HepG2 (cell line): ENCODE data around the gene SAMSN1. TPM values are rescaled to one million over a fixed set of nuclear protein-coding genes. Genes with fewer than 3 reads are reported as not detected.

ENCODE experiments used
- ATAC-seq: fragments of 200-7000 bp; cut with Tn5 transposase; 3 replicates; pipeline ENCODE4 v1.9.1; 2020; ENCODE audit warnings: mild to moderate bottlenecking, moderate library complexity
- Bru-seq: library from RNA; stranded (reverse); fragments of 400-500 nt; gene quantifications from one replicate; lab custom pipeline; 2021; lab: Mats Ljungman, UMichigan
- BruChase-seq, 2 experiments: library from RNA; stranded (reverse); fragments of 400-500 nt; gene quantifications; one replicate each; lab custom pipeline; 2021; lab: Mats Ljungman, UMichigan
- BruUV-seq: library from RNA; stranded (reverse); fragments of 400-500 nt; replicated peaks from 2 replicates; lab custom pipeline; 2021; lab: Mats Ljungman, UMichigan
- CTCF ChIA-PET: fragments of 300-600 bp; formaldehyde crosslinking; extraction: SDS; loops from one replicate; lab custom pipeline; 2021; ENCODE audit warnings: low total read pairs, inconsistent platforms, low intra/inter-chr PET ratio; lab: Yijun Ruan, JAX
- POLR2A ChIA-PET: fragments of 350-600 bp; sonication (Branson Sonifier 250); formaldehyde crosslinking; loops from one replicate; lab custom pipeline; 2020; ENCODE audit warnings: antibody characterized with exemption, inconsistent platforms; lab: Yijun Ruan, JAX
- DNase-seq: peaks from one replicate; pipeline ENCODE4 v3.0.0-alpha.2; 2015; ENCODE audit warnings: low spot score
- FAIRE-seq: peaks from 3 replicates; lab custom pipeline; 2011; peaks lifted over from hg19 to GRCh38; lab: Jason Lieb, UNC
- H2AFZ ChIP-seq: one replicate; pipeline ENCODE4 v1.6.1; 2011; ENCODE audit warnings: low read length, inconsistent platforms
- H3K27ac ChIP-seq: fragments of 300-600 bp; 3 replicates; pipeline ENCODE4 v1.8.0; 2011; ENCODE audit warnings: mixed run types, mild to moderate bottlenecking, mixed read lengths, low read length, inconsistent platforms; ENCODE audit not compliant: insufficient read depth; ENCODE audit errors: extremely low read length
- H3K27me3 ChIP-seq, 2 experiments: fragments of 200-600 bp in 1 of 2; 2 replicates in 1 of 2; 3 replicates in 1 of 2; pipeline versions ENCODE4 v1.6.0 to v1.8.0; 2011; ENCODE audit warnings: low read length in 2 of 2, mild to moderate bottlenecking in 2 of 2, moderate library complexity in 2 of 2, inconsistent platforms in 1 of 2; ENCODE audit not compliant: insufficient read depth in 2 of 2, control insufficient read depth in 1 of 2
- H3K36me3 ChIP-seq, 2 experiments: fragments of 200-600 bp in 1 of 2; replicated peaks in 1 of 2; 2 replicates in 1 of 2; 3 replicates in 1 of 2; pipeline versions ENCODE4 v1.5.1 to v1.8.0; 2011; ENCODE audit warnings: low read length in 2 of 2, inconsistent platforms in 1 of 2; ENCODE audit not compliant: insufficient read depth in 2 of 2, control insufficient read depth in 1 of 2
- H3K4me1 ChIP-seq: 2 replicates; pipeline ENCODE4 v1.5.1; 2012; ENCODE audit warnings: low read length, inconsistent platforms; ENCODE audit not compliant: insufficient read depth
- H3K4me2 ChIP-seq: 2 replicates; pipeline ENCODE4 v1.6.0; 2011; ENCODE audit warnings: low read depth, low read length, inconsistent platforms
- H3K4me3 ChIP-seq, 3 experiments: fragments of 200-600 bp in 1 of 3; sonication (generic), shearing (Covaris generic) in 1 of 3; replicated peaks in 1 of 3; 2 replicates each; pipeline ENCODE4 v1.5.1; 2011 to 2016; ENCODE audit warnings: low read length in 3 of 3, inconsistent platforms in 2 of 3, low read depth in 2 of 3, mild to moderate bottlenecking in 2 of 3, control low read depth in 1 of 3, mixed read lengths in 1 of 3; ENCODE audit not compliant: insufficient read depth in 1 of 3
- H3K79me2 ChIP-seq: one replicate; pipeline ENCODE4 v1.6.1; 2011; ENCODE audit warnings: low read length, inconsistent platforms; ENCODE audit not compliant: insufficient read depth
- H3K9ac ChIP-seq: 2 replicates; pipeline ENCODE4 v1.6.0; 2011; ENCODE audit warnings: mild to moderate bottlenecking, low read depth, low read length, inconsistent platforms; ENCODE audit not compliant: insufficient read depth
- H3K9me3 ChIP-seq: 2 replicates; pipeline ENCODE4 v1.5.1; 2012; ENCODE audit warnings: mild to moderate bottlenecking, low read length
- H4K20me1 ChIP-seq: 2 replicates; pipeline ENCODE4 v1.6.0; 2011; ENCODE audit warnings: inconsistent platforms, mild to moderate bottlenecking, low read length, moderate library complexity; ENCODE audit not compliant: insufficient read depth
- SALL1 ChIP-seq: sonication (generic); formaldehyde crosslinking; IDR thresholded peaks from 2 replicates; pipeline ENCODE4 v1.8.0; 2022; ENCODE audit warnings: mild to moderate bottlenecking, missing genetic modification reagents
- SKIL ChIP-seq: sonication (generic); formaldehyde crosslinking; IDR thresholded peaks from 2 replicates; pipeline ENCODE4 v1.8.0; 2022; ENCODE audit warnings: missing genetic modification reagents, mild to moderate bottlenecking, moderate library complexity, borderline replicate concordance
- TAF1 ChIP-seq: sonication (generic); formaldehyde crosslinking; IDR thresholded peaks from 2 replicates; pipeline ENCODE4 v1.4.0; 2020; ENCODE audit warnings: missing genetic modification reagents
- ZSCAN30 ChIP-seq: sonication (generic); formaldehyde crosslinking; IDR thresholded peaks from 2 replicates; pipeline ENCODE4 v1.5.0; 2020; ENCODE audit warnings: mild to moderate bottlenecking, missing genetic modification reagents
- WGBS: methylation state at CpG from one replicate; pipeline ENCODE4 v1.1.6; 2017; ENCODE audit warnings: low lambda C conversion rate; 5-methylcytosine and 5-hydroxymethylcytosine counted together
- in situ Hi-C: cut with HindIII; loops from 2 replicates; pipeline ENCODE4 v1.10.0; 2017; ENCODE audit warnings: low pct_unique_long_range_greater_than_20kb; ENCODE audit not compliant: extremely low pct_ligation_motif_present
- intact Hi-C: fragments of 100-400 bp; cut with micrococcal nuclease; formaldehyde crosslinking; loops from one replicate; pipeline ENCODE4 v1.10.0; 2022; ENCODE audit not compliant: unreplicated experiment
- long read RNA-seq, 2 experiments: library from RNA in 1 of 2; library from polyadenylated mRNA in 1 of 2; stranded (forward) in 1 of 2; unstranded in 1 of 2; transcript quantifications; one replicate each; pipeline ENCODE4 v2.0.0, GENCODE V29; 2019 to 2022
- polyA minus RNA-seq, 3 experiments: library from RNA; depleted of rRNA, polyadenylated mRNA; stranded (reverse); fragments of >200 nt; gene quantifications; 2 replicates each; pipeline ENCODE4 v1.2.3, GENCODE V29; 2011; ENCODE audit warnings: low replicate concordance in 1 of 3
- polyA plus RNA-seq, 8 experiments: library from polyadenylated mRNA; depleted of rRNA in 3 of 8; stranded (reverse) in 7 of 8; unstranded in 1 of 8; fragments of >200 nt; fragmentation: Illumina TruSeq in 4 of 8; extraction: Trizol in 4 of 8; gene quantifications; 2 replicates each; pipeline versions ENCODE4 v1.2.1 to v1.2.3, GENCODE V29; 2011 to 2016; ENCODE audit warnings: low read depth in 4 of 8, missing spikeins in 1 of 8, mixed read lengths in 1 of 8; ENCODE audit not compliant: insufficient read depth in 1 of 8
- total RNA-seq, 5 experiments: library from RNA; depleted of rRNA; stranded (reverse); fragments of >200 nt; fragmentation: Illumina TruSeq; extraction: Trizol; gene quantifications; 2 replicates each; pipeline ENCODE4 v1.2.3, GENCODE V29; 2016; ENCODE audit warnings: low read depth in 1 of 5

Gene SAMSN1
- not detected in 2 replicates for total RNA-seq (2016; rRNA removed; fragmentation: Illumina TruSeq; extraction: Trizol)
- total RNA-seq (2016; cell fraction: cytosol; rRNA removed; fragmentation: Illumina TruSeq; extraction: Trizol; ENCODE audit: low read depth): not detected in 2 replicates
- not detected in 2 replicates for total RNA-seq (2016; cell fraction: insoluble cytoplasmic fraction; rRNA removed; fragmentation: Illumina TruSeq; extraction: Trizol)
- total RNA-seq (2016; cell fraction: membrane; rRNA removed; fragmentation: Illumina TruSeq; extraction: Trizol): not detected in 2 replicates
- total RNA-seq (2016; cell fraction: nucleus; rRNA removed; fragmentation: Illumina TruSeq; extraction: Trizol): not detected in 2 replicates
- polyA plus RNA-seq (2011; rRNA removed): 0.09 and 0.12 TPM in 2 replicates
- not detected in 2 replicates for polyA plus RNA-seq (2011; cell fraction: cytosol; rRNA removed)
- polyA plus RNA-seq (2011; cell fraction: nucleus; rRNA removed): 0.06 and 0.17 TPM in 2 replicates
- 0.07 TPM in 1 of 2 replicates, not detected in the other for polyA plus RNA-seq (2012)
- polyA plus RNA-seq (2016; cell fraction: cytosol; fragmentation: Illumina TruSeq; extraction: Trizol; ENCODE audit: low read depth): not detected in 2 replicates
- not detected in 2 replicates for polyA plus RNA-seq (2016; cell fraction: insoluble cytoplasmic fraction; fragmentation: Illumina TruSeq; extraction: Trizol; ENCODE audit: low read depth)
- polyA plus RNA-seq (2016; cell fraction: membrane; fragmentation: Illumina TruSeq; extraction: Trizol; ENCODE audit: low read depth): not detected in 2 replicates
- polyA plus RNA-seq (2016; cell fraction: nucleus; fragmentation: Illumina TruSeq; extraction: Trizol; ENCODE audit: insufficient read depth, low read depth): 0.26 TPM in 1 of 2 replicates, not detected in the other
- 0.37 TPM in 1 of 2 replicates, not detected in the other for polyA minus RNA-seq (2011; rRNA and poly(A)+ RNA removed; ENCODE audit: low replicate concordance)
- polyA minus RNA-seq (2011; cell fraction: cytosol; rRNA and poly(A)+ RNA removed): not detected in 2 replicates
- not detected in 2 replicates for polyA minus RNA-seq (2011; cell fraction: nucleus; rRNA and poly(A)+ RNA removed)
- percentile 16 among the genes with signal in this experiment for Bru-seq, nascent RNA
- BruChase-seq, experiment 1, labeled RNA remaining after a 6-hour chase: percentile 37 among the genes with signal in this experiment
- BruChase-seq, experiment 2, labeled RNA remaining after a 2-hour chase: percentile 23 among the genes with signal in this experiment
- long read RNA-seq, experiment 1: 0 reads
- long read RNA-seq, experiment 2: 0 reads

DNA sequence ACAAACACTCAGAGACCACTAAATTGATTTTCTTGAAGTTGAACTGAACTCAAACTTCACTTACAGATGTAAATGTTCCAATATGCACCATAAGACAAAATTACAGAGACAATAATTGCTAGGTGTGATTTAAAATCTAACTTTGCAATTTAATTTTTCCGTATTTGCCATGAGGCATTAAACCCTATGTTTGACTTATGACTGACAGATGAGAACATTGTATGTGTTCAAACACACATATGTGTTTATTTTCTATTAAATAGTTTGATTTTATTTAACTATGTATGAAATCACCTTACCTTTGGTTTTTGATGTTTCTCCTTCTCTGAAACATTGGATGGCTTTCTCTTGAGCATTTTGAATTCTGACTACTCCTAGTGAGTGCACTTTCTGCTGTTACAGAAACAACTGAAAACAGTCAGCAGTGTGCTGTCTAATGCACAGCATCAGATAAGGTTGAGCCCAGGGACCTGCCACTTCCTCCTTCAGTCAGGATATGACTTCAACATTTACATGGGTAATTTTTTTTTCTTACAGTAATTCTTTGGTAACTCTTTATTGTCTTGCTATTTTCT is at the start of gene SAMSN1:
TSS of gene SAMSN1 (minus strand) at position 410 of the 575 bp plus-strand sequence. CDS start at position 356, 54 bp downstream.
- WGBS: 0% methylated on average over 1 of the region's 1 CpG
- no peaks in the 10 kb centered on the region for H3K36me3 ChIP-seq
- no TSS peak for BruUV-seq
- no peaks in the 10 kb centered on the region for H3K79me2 ChIP-seq
- intact Hi-C loops: no loop called here
- POLR2A ChIA-PET: no interaction called here
- in situ Hi-C loops: no loop called here
- TF ChIP-seq ZSCAN30 (CRISPR knock-in tag) (no peak), SALL1 (CRISPR knock-in tag) (no peak), TAF1 (CRISPR knock-in tag) (no peak), SKIL (CRISPR knock-in tag) (no peak)
- DNase-seq (no peak), FAIRE-seq (no peak), ATAC-seq (no peak)
- H4K20me1 ChIP-seq: no peaks in the 10 kb centered on the region
- no peaks in the 10 kb centered on the region for H3K27me3 ChIP-seq
- no peak within 1 kb of the TSS for H3K27ac ChIP-seq
- no peaks in the 10 kb centered on the region for H3K9me3 ChIP-seq
- H3K4me3 ChIP-seq: no peak within 1 kb of the TSS
- H3K4me1 ChIP-seq: no peaks in the 10 kb centered on the region
- no peak within 1 kb of the TSS for H3K4me2 ChIP-seq
- no peak within 1 kb of the TSS for H3K9ac ChIP-seq
- no peak within 1 kb of the TSS for H2AFZ ChIP-seq
- CTCF ChIA-PET: no interaction called here
